ENCODE results near the gene ACO2.

DNA sequence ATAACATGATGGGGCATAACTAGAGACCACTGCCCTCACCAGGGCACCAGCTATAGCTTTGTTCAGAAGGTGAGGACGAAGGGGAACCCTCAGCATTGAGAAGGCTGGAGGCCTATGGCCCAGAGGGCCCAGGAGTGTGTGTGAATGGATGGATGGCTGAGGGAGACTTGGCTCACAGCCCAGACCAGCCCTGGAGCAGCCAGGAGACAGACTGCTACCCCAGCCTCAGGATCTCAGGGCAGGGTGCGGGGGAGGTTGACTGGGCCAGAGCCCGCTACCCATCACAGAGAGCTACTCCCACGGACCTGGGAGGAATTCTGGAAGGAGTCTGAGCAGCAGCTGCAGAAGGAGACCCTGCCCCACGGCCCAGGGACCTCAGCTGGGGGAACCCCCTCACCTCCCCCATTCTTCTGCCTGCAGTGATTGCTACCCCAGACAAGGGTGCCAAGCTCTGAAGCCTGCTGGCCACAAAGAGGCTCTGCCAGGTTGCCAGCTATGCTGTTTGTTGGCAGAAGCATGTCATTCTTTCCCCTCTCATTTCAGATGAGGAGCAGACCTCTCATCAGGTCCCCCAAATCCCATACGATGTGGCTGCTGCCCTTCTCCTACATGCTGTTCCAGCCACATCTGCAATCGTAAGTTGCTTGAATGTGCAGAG lies 86.5 kb downstream of the ACO2 start:
- TF ChIP-seq, protein P1, sequence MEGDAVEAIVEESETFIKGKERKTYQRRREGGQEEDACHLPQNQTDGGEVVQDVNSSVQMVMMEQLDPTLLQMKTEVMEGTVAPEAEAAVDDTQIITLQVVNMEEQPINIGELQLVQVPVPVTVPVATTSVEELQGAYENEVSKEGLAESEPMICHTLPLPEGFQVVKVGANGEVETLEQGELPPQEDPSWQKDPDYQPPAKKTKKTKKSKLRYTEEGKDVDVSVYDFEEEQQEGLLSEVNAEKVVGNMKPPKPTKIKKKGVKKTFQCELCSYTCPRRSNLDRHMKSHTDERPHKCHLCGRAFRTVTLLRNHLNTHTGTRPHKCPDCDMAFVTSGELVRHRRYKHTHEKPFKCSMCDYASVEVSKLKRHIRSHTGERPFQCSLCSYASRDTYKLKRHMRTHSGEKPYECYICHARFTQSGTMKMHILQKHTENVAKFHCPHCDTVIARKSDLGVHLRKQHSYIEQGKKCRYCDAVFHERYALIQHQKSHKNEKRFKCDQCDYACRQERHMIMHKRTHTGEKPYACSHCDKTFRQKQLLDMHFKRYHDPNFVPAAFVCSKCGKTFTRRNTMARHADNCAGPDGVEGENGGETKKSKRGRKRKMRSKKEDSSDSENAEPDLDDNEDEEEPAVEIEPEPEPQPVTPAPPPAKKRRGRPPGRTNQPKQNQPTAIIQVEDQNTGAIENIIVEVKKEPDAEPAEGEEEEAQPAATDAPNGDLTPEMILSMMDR (IDR thresholded peaks at IDR 0.05) = no peak
- no peak for TF ChIP-seq POLR2A (IDR thresholded peaks at IDR 0.05)

Measured in esophagus squamous epithelium (tissue), 4 donors.